Hepatocyte (in vitro differentiated cells): ENCODE results near the gene STIMATE. TPM values are rescaled to one million over a fixed set of nuclear protein-coding genes. Genes with fewer than 3 reads are reported as not detected.

Source experiments
- DNase-seq: peaks from one replicate; pipeline ENCODE4 v3.0.0-alpha.2; 2016; ENCODE audit warnings: low spot score
- H2AFZ ChIP-seq: fragments of 200-600 bp; sonication (generic); 2 replicates; pipeline ENCODE4 v1.6.0; 2016; ENCODE audit warnings: antibody characterized with exemption, mild to moderate bottlenecking
- H3K27ac ChIP-seq: fragments of 200-600 bp; sonication (generic); 2 replicates; pipeline ENCODE4 v1.5.1; 2016; ENCODE audit warnings: mild to moderate bottlenecking
- H3K27me3 ChIP-seq: fragments of 200-600 bp; sonication (generic); 2 replicates; pipeline ENCODE4 v1.6.1; 2016
- H3K36me3 ChIP-seq: fragments of 200-600 bp; sonication (generic); replicated peaks from 2 replicates; pipeline ENCODE4 v1.5.1; 2016; ENCODE audit warnings: low read depth; ENCODE audit not compliant: insufficient read depth
- H3K4me1 ChIP-seq: fragments of 200-600 bp; sonication (generic); 2 replicates; pipeline ENCODE4 v1.5.1; 2016; ENCODE audit warnings: mild to moderate bottlenecking, moderate library complexity; ENCODE audit not compliant: insufficient read depth
- H3K4me2 ChIP-seq: fragments of 200-600 bp; sonication (generic); 2 replicates; pipeline ENCODE4 v1.6.0; 2016
- H3K4me3 ChIP-seq: fragments of 200-600 bp; sonication (generic); 2 replicates; pipeline ENCODE4 v1.5.1; 2016; ENCODE audit warnings: mild to moderate bottlenecking
- H3K79me2 ChIP-seq: fragments of 200-600 bp; sonication (generic); 2 replicates; pipeline ENCODE4 v1.6.0; 2017; ENCODE audit warnings: mild to moderate bottlenecking
- H3K9me2 ChIP-seq: fragments of 200-600 bp; sonication (generic); replicated peaks from 2 replicates; pipeline ENCODE4 v1.6.0; 2017; ENCODE audit warnings: mild to moderate bottlenecking; ENCODE audit not compliant: insufficient read depth
- H3K9me3 ChIP-seq: fragments of 200-600 bp; sonication (generic); 2 replicates; pipeline ENCODE4 v1.5.1; 2016; ENCODE audit warnings: low read depth, mild to moderate bottlenecking
- H4K20me1 ChIP-seq: fragments of 200-600 bp; sonication (generic); 2 replicates; pipeline ENCODE4 v1.6.0; 2016; ENCODE audit warnings: mild to moderate bottlenecking; ENCODE audit not compliant: insufficient read depth, poor library complexity, severe bottlenecking
- EZH2 ChIP-seq: fragments of 200-600 bp; sonication (generic); IDR thresholded peaks from 2 replicates; pipeline ENCODE4 v1.6.1; 2016; ENCODE audit warnings: antibody characterized with exemption, mild to moderate bottlenecking, borderline replicate concordance
- EZH2phosphoT487 ChIP-seq: fragments of 200-600 bp; sonication (generic); IDR thresholded peaks from one replicate; pipeline ENCODE4 v1.6.1; 2018; ENCODE audit warnings: antibody characterized with exemption, mild to moderate bottlenecking, low read depth, moderate library complexity; ENCODE audit not compliant: unreplicated experiment, severe bottlenecking
- WGBS: methylation state at CpG from one replicate; pipeline ENCODE4 v1.1.6; 2016; ENCODE audit warnings: low lambda C conversion rate; ENCODE audit errors: missing lambda C conversion rate; 5-methylcytosine and 5-hydroxymethylcytosine counted together
- polyA plus RNA-seq: library from polyadenylated mRNA; unstranded; fragments of >200 nt; fragmentation: Nextera tagmentation; extraction: Ambion mirVana; gene quantifications from 2 replicates; pipeline ENCODE4 v1.2.1, GENCODE V29; 2016
- total RNA-seq: library from RNA; depleted of rRNA; stranded (reverse); fragments of >200 nt; gene quantifications from 2 replicates; pipeline ENCODE4 v1.2.3, GENCODE V29; 2014
- TF ChIP-seq, protein P1 (sequence below): fragments of 200-600 bp; sonication (generic); IDR thresholded peaks from 2 replicates; pipeline ENCODE4 v1.5.1; 2016; ENCODE audit warnings: antibody characterized with exemption, mild to moderate bottlenecking; ENCODE audit not compliant: poor library complexity

The STIMATE gene
- total and polyA plus RNA-seq, 2 experiments from 2014 or later: 14.5 to 20.4 TPM

GRCh38 chr3:52801839-52802238 lies 95.5 kb downstream of the STIMATE start:
- WGBS: 81% methylated on average over 5 of the region's 5 CpGs
- TF ChIP-seq EZH2phosphoT487 (no peak), EZH2 (no peak)
- TF ChIP-seq, protein P1, sequence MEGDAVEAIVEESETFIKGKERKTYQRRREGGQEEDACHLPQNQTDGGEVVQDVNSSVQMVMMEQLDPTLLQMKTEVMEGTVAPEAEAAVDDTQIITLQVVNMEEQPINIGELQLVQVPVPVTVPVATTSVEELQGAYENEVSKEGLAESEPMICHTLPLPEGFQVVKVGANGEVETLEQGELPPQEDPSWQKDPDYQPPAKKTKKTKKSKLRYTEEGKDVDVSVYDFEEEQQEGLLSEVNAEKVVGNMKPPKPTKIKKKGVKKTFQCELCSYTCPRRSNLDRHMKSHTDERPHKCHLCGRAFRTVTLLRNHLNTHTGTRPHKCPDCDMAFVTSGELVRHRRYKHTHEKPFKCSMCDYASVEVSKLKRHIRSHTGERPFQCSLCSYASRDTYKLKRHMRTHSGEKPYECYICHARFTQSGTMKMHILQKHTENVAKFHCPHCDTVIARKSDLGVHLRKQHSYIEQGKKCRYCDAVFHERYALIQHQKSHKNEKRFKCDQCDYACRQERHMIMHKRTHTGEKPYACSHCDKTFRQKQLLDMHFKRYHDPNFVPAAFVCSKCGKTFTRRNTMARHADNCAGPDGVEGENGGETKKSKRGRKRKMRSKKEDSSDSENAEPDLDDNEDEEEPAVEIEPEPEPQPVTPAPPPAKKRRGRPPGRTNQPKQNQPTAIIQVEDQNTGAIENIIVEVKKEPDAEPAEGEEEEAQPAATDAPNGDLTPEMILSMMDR: no peak

DNA sequence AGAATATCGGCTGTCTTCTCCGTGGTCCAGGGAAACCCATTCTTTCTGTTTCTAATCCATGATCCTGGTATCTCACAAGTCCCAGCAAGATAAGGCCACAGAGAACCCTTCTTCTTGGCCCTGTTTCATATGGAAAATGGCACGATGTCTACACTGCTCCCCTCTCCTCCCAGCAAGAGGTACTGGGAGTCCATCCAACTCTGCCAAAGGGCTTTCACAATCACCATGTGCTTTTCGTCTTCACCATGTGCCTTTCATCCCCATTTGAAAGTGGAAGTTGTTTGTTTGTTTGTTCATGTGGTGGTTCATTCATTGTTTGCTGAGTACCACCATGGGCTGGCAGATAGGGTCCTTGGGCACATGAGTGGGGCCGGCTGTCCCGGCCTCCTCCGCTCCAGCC lies 97.3 kb downstream of the STIMATE start:
- no peaks in the 10 kb centered on the region for H3K9me3 ChIP-seq
- H3K4me2 ChIP-seq: no peak overlapping the region
- TF ChIP-seq, protein P1: no peak
- TF ChIP-seq EZH2 (no peak), EZH2phosphoT487 (no peak)
- no peaks in the 10 kb centered on the region for H3K27me3 ChIP-seq
- no peaks in the 10 kb centered on the region for H3K36me3 ChIP-seq
- no peaks in the 10 kb centered on the region for H3K4me1 ChIP-seq
- 91% methylated on average over 7 of the region's 7 CpGs for WGBS
- H3K27ac ChIP-seq: no peak overlapping the region
- no peak overlapping the region for H3K4me3 ChIP-seq
- DNase-seq: no peak
- no peak overlapping the region for H2AFZ ChIP-seq
- H3K79me2 ChIP-seq: no peaks in the 10 kb centered on the region
- no peaks in the 10 kb centered on the region for H3K9me2 ChIP-seq
- H4K20me1 ChIP-seq: no peaks in the 10 kb centered on the region

More at GRCh38 chr3:52801839-52802238, 95.5 kb downstream of the STIMATE start:
- Histone ChIP-seq H3K27me3 (no peaks in the 10 kb centered on the region), H3K4me3 (no peak overlapping the region), H2AFZ (no peak overlapping the region), H3K27ac (no peak overlapping the region), H3K79me2 (no peaks in the 10 kb centered on the region), H3K4me2 (no peak overlapping the region), H3K9me2 (no peaks in the 10 kb centered on the region), H3K36me3 (no peaks in the 10 kb centered on the region), H3K4me1 (no peaks in the 10 kb centered on the region), H3K9me3 (no peaks in the 10 kb centered on the region), H4K20me1 (no peaks in the 10 kb centered on the region)
- no peak for DNase-seq

DNA sequence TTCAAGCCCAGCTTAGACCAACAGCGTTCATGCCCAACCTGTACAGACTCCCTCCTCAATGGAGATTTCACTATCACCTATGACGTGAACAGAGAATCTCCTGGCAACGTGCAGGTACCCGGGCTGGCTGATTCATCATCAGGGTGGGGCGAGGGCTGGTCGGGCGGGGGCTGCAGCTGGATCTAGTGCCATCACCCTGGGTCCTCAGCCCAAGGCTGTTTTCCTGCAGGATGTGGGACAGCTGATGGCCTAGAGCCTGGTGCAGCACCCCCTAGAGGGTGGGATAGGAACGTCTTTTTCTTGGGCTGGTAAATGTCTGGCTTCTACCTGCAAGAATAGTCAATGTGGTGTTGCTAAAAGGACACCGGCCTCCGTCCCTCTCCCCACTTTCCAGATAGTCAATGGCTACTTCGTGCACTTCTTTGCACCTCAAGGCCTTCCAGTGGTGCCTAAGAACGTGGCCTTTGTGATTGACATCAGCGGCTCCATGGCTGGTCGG lies 98.3 kb downstream of the STIMATE start:
- Histone ChIP-seq H4K20me1 (no peaks in the 10 kb centered on the region), H3K9me3 (no peaks in the 10 kb centered on the region), H3K4me1 (no peaks in the 10 kb centered on the region), H3K9me2 (no peaks in the 10 kb centered on the region), H3K4me3 (no peak overlapping the region), H3K27ac (no peak overlapping the region), H3K79me2 (no peaks in the 10 kb centered on the region), H2AFZ (no peak overlapping the region), H3K4me2 (no peak overlapping the region), H3K36me3 (no peaks in the 10 kb centered on the region), H3K27me3 (no peaks in the 10 kb centered on the region)
- DNase-seq: peak; percentile 31
- no peak for TF ChIP-seq EZH2
- TF ChIP-seq, protein P1: peak; percentile 34
- 63% methylated on average over 14 of the region's 14 CpGs for WGBS
